GM10248 (cell line): ENCODE data around the gene KCNQ1.
"Not testable (repeated sequence)": the region's sequence is repeated elsewhere in the genome, so short reads cannot be mapped to it uniquely, and the experiment has no call there.

Experiments used
- CTCF ChIA-PET: fragments of 300-600 bp; sonication (Branson Sonifier 250); formaldehyde crosslinking; extraction: SDS; loops from one replicate; lab custom pipeline; 2021; ENCODE audit warnings: antibody characterized with exemption; lab: Yijun Ruan, JAX
- POLR2A ChIA-PET: fragments of 350-650 bp; sonication (Branson Sonifier 250); formaldehyde crosslinking; extraction: SDS; loops from one replicate; lab custom pipeline; 2020; ENCODE audit warnings: antibody characterized with exemption; lab: Yijun Ruan, JAX
- DNase-seq: peaks from one replicate; pipeline ENCODE4 v3.0.0; 2012; ENCODE audit errors: extremely low spot score
- TF ChIP-seq, protein P1 (sequence below): IDR thresholded peaks from 2 replicates; pipeline ENCODE4 v1.5.1; 2012; ENCODE audit warnings: mild to moderate bottlenecking, low read depth; ENCODE audit errors: extremely low read depth, missing control alignments, control extremely low read depth

The KCNQ1 gene

DNA sequence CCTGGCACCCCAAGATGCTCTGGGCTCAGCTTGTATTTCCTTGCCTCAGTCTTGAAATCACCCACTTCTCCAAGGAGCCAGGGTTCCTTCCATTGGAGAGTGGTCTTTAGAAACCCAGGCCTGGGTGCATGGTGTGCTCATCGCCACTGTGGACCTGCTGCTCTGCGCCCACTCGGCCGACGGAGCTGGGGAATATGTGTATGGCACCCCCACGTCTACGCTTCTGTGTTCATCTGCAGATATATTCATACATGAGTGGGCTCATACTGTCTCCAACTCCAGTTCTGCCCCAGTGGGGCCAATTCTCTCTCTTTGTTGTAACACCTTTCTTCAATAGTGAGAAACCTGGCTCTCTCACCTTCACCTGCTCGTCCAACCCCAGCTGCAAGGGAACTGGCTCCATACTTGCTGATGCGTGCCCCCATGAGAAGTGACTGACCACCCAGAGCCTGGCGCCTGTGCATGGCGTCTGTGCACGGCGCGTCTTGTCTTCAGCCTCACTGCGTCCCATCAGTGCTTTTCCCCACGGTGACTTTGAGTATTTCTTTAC, 39.8 kb downstream of the KCNQ1 start:
- TF ChIP-seq, protein P1, sequence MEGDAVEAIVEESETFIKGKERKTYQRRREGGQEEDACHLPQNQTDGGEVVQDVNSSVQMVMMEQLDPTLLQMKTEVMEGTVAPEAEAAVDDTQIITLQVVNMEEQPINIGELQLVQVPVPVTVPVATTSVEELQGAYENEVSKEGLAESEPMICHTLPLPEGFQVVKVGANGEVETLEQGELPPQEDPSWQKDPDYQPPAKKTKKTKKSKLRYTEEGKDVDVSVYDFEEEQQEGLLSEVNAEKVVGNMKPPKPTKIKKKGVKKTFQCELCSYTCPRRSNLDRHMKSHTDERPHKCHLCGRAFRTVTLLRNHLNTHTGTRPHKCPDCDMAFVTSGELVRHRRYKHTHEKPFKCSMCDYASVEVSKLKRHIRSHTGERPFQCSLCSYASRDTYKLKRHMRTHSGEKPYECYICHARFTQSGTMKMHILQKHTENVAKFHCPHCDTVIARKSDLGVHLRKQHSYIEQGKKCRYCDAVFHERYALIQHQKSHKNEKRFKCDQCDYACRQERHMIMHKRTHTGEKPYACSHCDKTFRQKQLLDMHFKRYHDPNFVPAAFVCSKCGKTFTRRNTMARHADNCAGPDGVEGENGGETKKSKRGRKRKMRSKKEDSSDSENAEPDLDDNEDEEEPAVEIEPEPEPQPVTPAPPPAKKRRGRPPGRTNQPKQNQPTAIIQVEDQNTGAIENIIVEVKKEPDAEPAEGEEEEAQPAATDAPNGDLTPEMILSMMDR = no peak
- CTCF ChIA-PET = interaction anchor here (0.7 to 1.5 kb wide), 2 partner anchors 65 to 286 kb away, joined by 3 read pairs; no protein-coding TSS in a partner anchor

DNA sequence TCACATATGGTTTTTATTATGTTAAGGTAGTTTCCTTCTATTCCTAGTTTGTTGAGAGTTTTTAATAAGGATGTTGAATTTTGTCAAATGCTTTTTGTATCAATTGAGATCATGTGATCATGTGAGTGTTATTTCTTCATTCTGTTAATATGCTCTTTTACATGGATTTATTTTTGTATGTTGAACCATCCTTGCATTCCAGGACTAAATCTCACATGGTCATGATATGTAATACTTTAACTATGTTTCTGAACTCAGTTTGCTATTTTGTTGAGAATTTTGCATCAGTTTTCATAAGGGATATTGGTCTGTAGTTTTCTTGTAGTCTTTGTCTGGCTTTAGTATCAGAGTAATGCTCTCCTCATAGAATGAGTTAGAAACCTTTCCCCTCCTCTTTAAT, 43.2 kb downstream of the KCNQ1 start:
- no peak for DNase-seq
- CTCF ChIA-PET = interaction anchor here (0.9 to 2.0 kb wide), 2 partner anchors 45 to 67 kb away, joined by 3 to 4 read pairs; no protein-coding TSS in a partner anchor
- TF ChIP-seq, protein P1 = no peak
- POLR2A ChIA-PET = no interaction called here

More for the DNA sequence above, 39.8 kb downstream of the KCNQ1 start:
- POLR2A ChIA-PET = no interaction called here
- no peak for DNase-seq

DNA sequence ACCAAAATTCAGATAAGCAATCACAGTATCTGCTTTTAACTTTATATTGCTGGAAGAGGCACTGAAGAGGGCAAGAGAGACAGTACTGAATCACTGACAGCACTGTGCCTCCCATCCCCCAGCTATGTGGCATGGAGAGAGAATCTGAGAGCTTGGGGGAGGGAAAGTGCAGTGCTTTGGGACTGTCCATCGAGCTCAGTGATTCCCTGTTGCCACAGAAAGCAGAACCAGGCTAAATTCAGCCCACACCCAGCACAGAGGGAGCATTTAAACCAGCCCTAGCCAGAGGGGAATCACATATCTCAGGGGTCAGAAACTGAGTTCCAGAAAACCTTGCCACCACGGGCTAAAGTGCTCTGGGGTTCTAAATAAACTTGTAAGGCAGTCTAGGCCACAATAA, 44.3 kb downstream of the KCNQ1 start:
- TF ChIP-seq, protein P1 = no peak
- no peak for DNase-seq
- ChIA-PET CTCF (interaction anchor here (2.0 kb wide), 1 partner anchor 44 kb away, joined by 4 read pairs; no protein-coding TSS in a partner anchor), POLR2A (no interaction called here)

DNA sequence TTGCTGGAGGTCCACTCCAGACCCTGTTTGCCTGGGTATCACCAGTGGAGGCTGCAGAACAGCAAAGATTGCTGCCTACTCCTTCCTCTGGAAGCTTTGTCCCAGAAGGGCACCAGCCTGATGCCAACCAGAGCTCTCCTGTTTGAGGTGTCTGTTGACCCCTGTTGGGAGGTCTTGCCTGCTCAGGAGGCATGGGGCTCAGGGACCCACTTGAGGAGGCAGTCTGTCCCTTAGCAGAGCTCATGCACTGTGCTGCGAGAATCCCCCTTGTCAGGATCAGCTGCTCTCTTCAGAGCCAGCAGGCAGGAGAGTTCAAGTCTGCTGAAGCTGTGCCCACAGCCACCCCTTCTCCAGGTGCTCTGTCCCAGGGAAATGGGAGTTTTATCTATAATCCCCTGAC, 53.1 kb downstream of the KCNQ1 start:
- POLR2A ChIA-PET, DNase-seq: not testable (repeated sequence)
- CTCF ChIA-PET = interaction anchor here (1.0 to 1.6 kb wide), 2 partner anchors 13 to 126 kb away, joined by 3 to 4 read pairs; no protein-coding TSS in a partner anchor

DNA sequence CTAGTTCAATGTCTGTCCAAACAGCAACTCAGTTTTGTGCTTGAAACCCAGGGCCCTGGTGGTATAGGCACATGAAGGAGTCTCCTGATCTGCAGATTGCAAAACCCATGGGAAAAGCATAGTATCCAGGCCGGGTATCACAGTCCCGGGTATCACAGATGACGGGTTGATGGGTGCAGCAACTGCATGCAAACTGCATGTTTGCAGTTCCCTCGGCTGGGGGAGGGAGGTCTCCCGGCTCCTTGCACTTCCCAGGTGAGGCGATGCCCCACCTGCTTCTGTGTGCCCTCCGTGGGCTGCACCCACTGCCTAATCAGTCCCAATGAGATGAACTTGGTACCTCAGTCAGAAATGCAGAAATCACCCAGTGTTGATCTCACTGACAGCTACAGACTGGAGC, 53.9 kb downstream of the KCNQ1 start:
- no peak for DNase-seq
- ChIA-PET CTCF (interaction anchor here (1.6 kb wide), 1 partner anchor 12 kb away, joined by 4 read pairs; no protein-coding TSS in a partner anchor), POLR2A (no interaction called here)
- TF ChIP-seq, protein P1 = no peak

DNA sequence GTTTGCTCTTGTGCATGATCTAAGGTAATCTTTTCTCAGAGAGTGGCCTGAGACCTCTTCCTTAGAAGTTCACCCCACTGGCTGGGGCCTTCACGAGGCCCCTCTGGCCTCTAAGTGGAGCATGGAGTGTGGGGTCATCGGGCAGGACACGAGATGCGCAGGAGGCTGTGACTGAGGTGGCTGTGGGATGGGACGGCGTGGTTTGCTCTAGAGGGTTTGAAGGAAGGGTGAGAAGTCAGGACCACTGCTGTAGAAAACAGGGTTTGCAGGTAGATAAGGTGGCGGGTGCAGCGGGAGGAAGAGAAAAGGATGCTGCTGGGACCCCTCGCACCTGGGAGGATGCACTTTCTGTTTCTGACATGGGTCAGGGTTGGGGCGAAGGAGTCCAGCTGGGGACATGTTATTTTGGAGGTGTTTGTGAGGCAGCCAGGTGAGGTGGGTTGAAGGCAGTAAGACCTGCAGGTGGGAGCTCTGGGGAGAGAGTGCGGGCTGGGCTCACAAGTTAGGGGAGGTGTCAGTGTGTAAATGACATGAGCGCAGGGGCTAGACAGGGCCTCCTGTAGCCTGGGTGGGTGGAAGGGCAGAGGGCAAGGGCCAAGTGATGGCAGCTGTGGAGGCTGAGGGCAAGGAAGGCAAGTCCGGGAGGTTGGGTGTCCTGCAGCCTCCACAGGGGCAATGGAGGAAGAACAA, 62.5 kb downstream of the KCNQ1 start:
- CTCF ChIA-PET = interaction anchor here (1.5 kb wide), 1 partner anchor 25 kb away, joined by 5 read pairs; no protein-coding TSS in a partner anchor
- POLR2A ChIA-PET = no interaction called here
- TF ChIP-seq, protein P1 = no peak
- DNase-seq = no peak

DNA sequence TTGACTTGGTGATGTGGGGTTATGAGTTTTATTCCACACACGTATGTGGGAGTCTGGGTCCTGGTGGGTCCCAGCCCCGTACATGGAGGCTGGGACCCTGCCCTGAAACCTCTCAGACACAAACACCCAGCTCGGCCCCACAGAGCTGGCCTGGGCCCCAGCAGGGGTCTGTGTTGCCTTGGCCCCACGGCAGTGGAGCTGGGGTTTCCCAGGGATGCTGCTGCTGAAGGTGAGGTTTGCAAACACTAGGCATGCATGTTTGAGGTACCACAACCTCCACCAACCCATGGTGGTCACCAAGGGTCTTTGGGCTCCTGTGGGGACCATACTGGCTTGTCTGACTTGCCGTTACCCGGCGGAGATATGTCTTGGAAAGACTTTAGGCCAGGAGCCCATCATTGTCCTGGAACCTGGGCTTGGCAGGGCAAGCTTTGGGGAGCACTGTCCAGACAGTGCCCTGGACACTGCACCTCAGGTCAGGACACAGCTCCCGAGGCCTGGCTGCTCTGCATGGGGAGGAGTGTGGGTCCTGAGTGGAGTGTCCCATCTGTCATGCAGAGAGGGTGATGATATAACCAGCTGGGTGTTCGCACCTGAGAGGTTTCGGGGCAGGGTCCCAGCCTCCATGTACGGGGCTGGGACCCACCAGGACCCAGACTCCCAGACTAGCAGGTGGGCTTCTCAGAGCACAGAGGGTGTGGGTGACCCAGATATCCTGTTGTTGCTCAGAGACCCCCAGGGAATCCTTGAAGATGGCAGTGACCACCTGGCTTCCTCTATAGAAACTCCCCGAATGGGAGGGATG, 63.3 kb downstream of the KCNQ1 start:
- no peak for DNase-seq
- CTCF ChIA-PET = interaction anchor here (1.0 to 1.5 kb wide), 2 partner anchors 23 to 25 kb away, joined by 3 to 7 read pairs; no protein-coding TSS in a partner anchor
- TF ChIP-seq, protein P1 = no peak
- POLR2A ChIA-PET = no interaction called here
